ENCODE data around the gene SLC1A1. TPM values are rescaled to one million over a fixed set of nuclear protein-coding genes. Genes with fewer than 3 reads are reported as not detected.

The SLC1A1 gene
- total and polyA plus RNA-seq, 4 donors, result 0.33 to 86.0 (median 33.2) TPM

GRCh38 chr9:4622016-4622415 is 131.7 kb downstream of the SLC1A1 start:
- no peak for DNase-seq (ENCODE audit: low spot score)
- TF ChIP-seq ATF3 (IDR thresholded peaks at IDR 0.05), result no peak
- TF ChIP-seq JUND (IDR thresholded peaks at IDR 0.05), result no peak
- TF ChIP-seq SP1 (IDR thresholded peaks at IDR 0.05), result no peak
- TF ChIP-seq TAF1 (conservative IDR thresholded peaks at IDR 0.05), result no peak
- TF ChIP-seq RAD21 (IDR thresholded peaks at IDR 0.05), result no peak
- no peak for TF ChIP-seq RXRA (IDR thresholded peaks at IDR 0.05)
- TF ChIP-seq EGR1 (IDR thresholded peaks at IDR 0.05; ENCODE audit: low read depth in 2 of 2), result no peak
- TF ChIP-seq NR2F2 (IDR thresholded peaks at IDR 0.05), result no peak
- TF ChIP-seq CTCF (IDR thresholded peaks at IDR 0.05; ENCODE audit: low read depth, low read length, missing input control), result no peak
- TF ChIP-seq GABPA (IDR thresholded peaks at IDR 0.05 in 1 of 2, conservative IDR thresholded peaks at IDR 0.05 in 1 of 2), result no peak
- TF ChIP-seq REST (IDR thresholded peaks at IDR 0.05), result no peak
- no peak for TF ChIP-seq HNF4G (IDR thresholded peaks at IDR 0.05)
- TF ChIP-seq HNF4A (conservative IDR thresholded peaks at IDR 0.05), result no peak
- no peak for TF ChIP-seq YY1 (IDR thresholded peaks at IDR 0.05)
- no peak for TF ChIP-seq FOXA2 (IDR thresholded peaks at IDR 0.05)
- TF ChIP-seq FOXA1 (IDR thresholded peaks at IDR 0.05), result no peak
- TF ChIP-seq ZBTB33 (IDR thresholded peaks at IDR 0.05), result no peak
- TF ChIP-seq MAX (IDR thresholded peaks at IDR 0.05), result no peak
- Histone ChIP-seq H3K9ac (ENCODE audit: low read depth in 1 of 2, low read length in 2 of 2) (no peak overlapping the region), H3K27me3 (ENCODE audit: control insufficient read depth in 4 of 4, insufficient read depth in 4 of 4, low read length in 3 of 4) (no peaks in the 10 kb centered on the region), H3K4me3 (ENCODE audit: low read depth in 1 of 3, low read length in 3 of 3) (no peak overlapping the region), H3K27ac (ENCODE audit: low read depth in 1 of 2, low read length in 2 of 2) (no peak overlapping the region), H3K36me3 (ENCODE audit: control insufficient read depth in 4 of 4, insufficient read depth in 3 of 4, low read depth in 1 of 4, low read length in 3 of 4) (peaks cover 6 to 8% (median 7%) of the 10 kb centered on the region in 4 donors), H3K9me3 (ENCODE audit: control insufficient read depth in 4 of 4, low read length in 3 of 4) (no peaks in the 10 kb centered on the region), H3K4me1 (ENCODE audit: control insufficient read depth in 4 of 4, insufficient read depth in 4 of 4, low read length in 3 of 4) (no peaks in the 10 kb centered on the region)
- 90% methylated on average over 10 of the region's 10 CpGs for WGBS
